HG03280 (cell line): Measurements from ENCODE around the gene CERS6.
"Not testable (repeated sequence)": the region's sequence is repeated elsewhere in the genome, so short reads cannot be mapped to it uniquely, and the experiment has no call there.

ENCODE experiments used
- ATAC-seq: cut with Tn5 transposase; IDR thresholded peaks from one replicate; pipeline ENCODE4 v1.9.1; 2021; ENCODE audit warnings: mild to moderate bottlenecking, moderate library complexity; ENCODE audit not compliant: unreplicated experiment

The CERS6 gene

GRCh38 chr2:168753765-168754329 is 297.8 kb downstream of the CERS6 start:
- no peak for ATAC-seq

GRCh38 chr2:168757223-168757622 is 301.2 kb downstream of the CERS6 start:
- ATAC-seq: no peak

GRCh38 chr2:168758970-168759820 is 303.1 kb downstream of the CERS6 start:
- ATAC-seq: peak; percentile 70

GRCh38 chr2:168765401-168765800 is 309.3 kb downstream of the CERS6 start:
- no peak for ATAC-seq

GRCh38 chr2:168766600-168766999 is 310.5 kb downstream of the CERS6 start:
- no peak for ATAC-seq

GRCh38 chr2:168767258-168767657 is 311.2 kb downstream of the CERS6 start:
- ATAC-seq: no peak

GRCh38 chr2:168768357-168768756 is 312.3 kb downstream of the CERS6 start:
- not testable (repeated sequence) for ATAC-seq

- ATAC-seq: no peak
Observed at GRCh38 chr2:168770796-168771195, 314.7 kb downstream of the CERS6 start.

GRCh38 chr2:168772704-168773103 is 316.6 kb downstream of the CERS6 start:
- ATAC-seq: no peak

- ATAC-seq: no peak
Observed at GRCh38 chr2:168773128-168773527, 317.1 kb downstream of the CERS6 start.

GRCh38 chr2:168773719-168774521 is 317.8 kb downstream of the CERS6 start:
- ATAC-seq: peak; percentile 82

- no peak for ATAC-seq
Observed at GRCh38 chr2:168775837-168776236, 319.8 kb downstream of the CERS6 start.

GRCh38 chr2:168780669-168781071 is 324.6 kb downstream of the CERS6 start:
- no peak for ATAC-seq

GRCh38 chr2:168781191-168781817 is 325.2 kb downstream of the CERS6 start:
- ATAC-seq: no peak

GRCh38 chr2:168782271-168782670 is 326.2 kb downstream of the CERS6 start:
- no peak for ATAC-seq

GRCh38 chr2:168784993-168785392 is 328.9 kb downstream of the CERS6 start:
- no peak for ATAC-seq

- ATAC-seq: no peak
Observed at GRCh38 chr2:168787098-168787781, 331.2 kb downstream of the CERS6 start.

GRCh38 chr2:168787782-168788376 is 331.8 kb downstream of the CERS6 start:
- ATAC-seq: no peak

- ATAC-seq: no peak
Observed at GRCh38 chr2:168789776-168790175, 333.7 kb downstream of the CERS6 start.

GRCh38 chr2:168790226-168790902 is 334.3 kb downstream of the CERS6 start:
- no peak for ATAC-seq
